ENCODE measurements around the gene ENAH.
"Not testable (repeated sequence)": the region's sequence is repeated elsewhere in the genome, so short reads cannot be mapped to it uniquely, and the experiment has no call there.

Gene ENAH

GRCh38 chr1:225642177-225642576 lies 10.7 kb downstream of the ENAH start:
- no peak for DNase-seq

GRCh38 chr1:225638853-225639252 lies 14.1 kb downstream of the ENAH start:
- DNase-seq: no peak

GRCh38 chr1:225637651-225638199 lies 15.2 kb downstream of the ENAH start:
- DNase-seq: no peak

GRCh38 chr1:225636992-225637391 lies 15.9 kb downstream of the ENAH start:
- not testable (repeated sequence) for DNase-seq

- DNase-seq: no peak
Observed at GRCh38 chr1:225635649-225636048, 17.3 kb downstream of the ENAH start.

- not testable (repeated sequence) for DNase-seq
Observed at GRCh38 chr1:225632836-225633235, 20.1 kb downstream of the ENAH start.

- no peak for DNase-seq
Observed at GRCh38 chr1:225631021-225631663, 21.8 kb downstream of the ENAH start.

- no peak for DNase-seq
Observed at GRCh38 chr1:225629483-225629882, 23.4 kb downstream of the ENAH start.

GRCh38 chr1:225628794-225629193 lies 24.1 kb downstream of the ENAH start:
- not testable (repeated sequence) for DNase-seq

GRCh38 chr1:225627304-225627947 lies 25.5 kb downstream of the ENAH start:
- DNase-seq: no peak

- DNase-seq: no peak
Observed at GRCh38 chr1:225626698-225627097, 26.2 kb downstream of the ENAH start.

- no peak for DNase-seq
Observed at GRCh38 chr1:225617956-225618355, 35.0 kb downstream of the ENAH start.

GRCh38 chr1:225617479-225617878 lies 35.4 kb downstream of the ENAH start:
- no peak for DNase-seq

- not testable (repeated sequence) for DNase-seq
Observed at GRCh38 chr1:225615403-225615790, 37.5 kb downstream of the ENAH start.

GRCh38 chr1:225613006-225613405 lies 39.9 kb downstream of the ENAH start:
- no peak for DNase-seq

- DNase-seq: no peak
Observed at GRCh38 chr1:225612287-225612686, 40.6 kb downstream of the ENAH start.

GRCh38 chr1:225611537-225612223 lies 41.2 kb downstream of the ENAH start:
- DNase-seq: no peak

GRCh38 chr1:225610539-225610938 lies 42.4 kb downstream of the ENAH start:
- DNase-seq: no peak

- no peak for DNase-seq
Observed at GRCh38 chr1:225608014-225608796, 44.7 kb downstream of the ENAH start.

GRCh38 chr1:225607355-225607754 lies 45.6 kb downstream of the ENAH start:
- DNase-seq: no peak

- no peak for DNase-seq
Observed at GRCh38 chr1:225603538-225604354, 49.2 kb downstream of the ENAH start.

GRCh38 chr1:225602590-225603206 lies 50.2 kb downstream of the ENAH start:
- DNase-seq: no peak

Measured in NCI-H526 treated with DMSO at 0.1 percent for 48 hours (cell line).